HCT116 (cell line): ENCODE measurements around the gene PITPNM1.

Source experiments
- CEBPB ChIP-seq: IDR thresholded peaks from 2 replicates; pipeline ENCODE4 v1.6.1; 2012; ENCODE audit warnings: low read depth
- EZH2 ChIP-seq: fragments of 200-600 bp; sonication (generic); IDR thresholded peaks from 2 replicates; pipeline ENCODE4 v1.6.1; 2017; ENCODE audit warnings: antibody characterized with exemption, mixed run types
- EZH2phosphoT487 ChIP-seq: fragments of 200-600 bp; IDR thresholded peaks from 2 replicates; pipeline ENCODE4 v1.6.1; 2018; ENCODE audit warnings: antibody characterized with exemption, borderline replicate concordance
- FOSL1 ChIP-seq: IDR thresholded peaks from 2 replicates; pipeline ENCODE4 v1.6.1; 2012; ENCODE audit warnings: low read depth
- POLR2A ChIP-seq: IDR thresholded peaks from 2 replicates; pipeline ENCODE4 v1.7.0; 2011; ENCODE audit warnings: borderline replicate concordance; ENCODE audit not compliant: insufficient read depth, insufficient read length; ENCODE audit errors: extremely low read depth
- POLR2AphosphoS5 ChIP-seq: IDR thresholded peaks from 2 replicates; pipeline ENCODE4 v1.6.1; 2011; ENCODE audit warnings: mild to moderate bottlenecking, low read depth, low read length, moderate library complexity
- RAD21 ChIP-seq: IDR thresholded peaks from 2 replicates; pipeline ENCODE4 v1.6.1; 2012; ENCODE audit warnings: low read depth, mild to moderate bottlenecking
- SP1 ChIP-seq: IDR thresholded peaks from 2 replicates; pipeline ENCODE4 v1.6.1; 2012; ENCODE audit warnings: low read depth
- TF ChIP-seq, protein P1 (sequence below), 3 experiments: fragments of 200-600 bp in 1 of 3; sonication (generic) in 1 of 3; IDR thresholded peaks in 2 of 3; conservative IDR thresholded peaks in 1 of 3; 2 replicates each; pipeline ENCODE4 v1.5.1; 2012 to 2017; ENCODE audit warnings: low read depth in 2 of 3, low read length in 2 of 3, antibody characterized with exemption in 1 of 3, borderline replicate concordance in 1 of 3, control low read depth in 1 of 3, mild to moderate bottlenecking in 1 of 3, mixed read lengths in 1 of 3, mixed run types in 1 of 3, moderate library complexity in 1 of 3; ENCODE audit not compliant: insufficient read depth in 1 of 3
- TF ChIP-seq, protein P2 (sequence below): IDR thresholded peaks from 2 replicates; pipeline ENCODE4 v1.6.1; 2012; ENCODE audit warnings: low read depth

DNA sequence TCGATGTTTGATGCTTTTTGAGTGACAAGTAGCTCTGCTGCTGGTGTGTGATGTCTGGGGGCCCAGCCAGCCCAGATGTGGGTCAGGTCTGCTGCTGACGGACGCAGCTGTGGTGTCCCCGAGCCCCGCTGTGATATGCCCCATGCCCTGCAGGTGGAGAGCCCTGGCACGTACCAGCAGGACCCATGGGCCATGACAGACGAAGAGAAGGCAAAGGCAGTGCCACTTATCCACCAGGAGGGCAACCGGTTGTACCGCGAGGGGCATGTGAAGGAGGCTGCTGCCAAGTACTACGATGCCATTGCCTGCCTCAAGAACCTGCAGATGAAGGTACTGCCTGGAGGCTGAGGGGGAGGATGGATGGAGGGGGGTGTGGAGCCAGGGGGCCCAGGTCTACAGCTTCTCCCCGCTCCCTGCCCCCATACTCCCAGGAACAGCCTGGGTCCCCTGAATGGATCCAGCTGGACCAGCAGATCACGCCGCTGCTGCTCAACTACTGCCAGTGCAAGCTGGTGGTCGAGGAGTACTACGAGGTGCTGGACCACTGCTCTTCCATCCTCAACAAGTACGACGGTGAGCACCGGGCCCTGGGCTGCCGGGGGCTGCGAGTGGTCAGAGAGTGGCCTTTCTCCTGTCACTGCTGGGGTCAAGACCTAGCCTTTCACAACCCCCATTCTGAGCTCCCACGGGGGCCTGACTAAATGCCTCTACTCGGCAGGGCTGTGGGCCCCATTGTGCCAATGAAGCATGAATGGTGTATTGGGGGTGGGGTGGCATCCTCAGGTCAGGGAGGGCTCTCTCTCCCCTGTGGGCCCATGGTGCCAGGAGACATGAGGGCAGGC lies 15.1 kb downstream of the PITPNM1 start:
- TF ChIP-seq, protein P1, sequence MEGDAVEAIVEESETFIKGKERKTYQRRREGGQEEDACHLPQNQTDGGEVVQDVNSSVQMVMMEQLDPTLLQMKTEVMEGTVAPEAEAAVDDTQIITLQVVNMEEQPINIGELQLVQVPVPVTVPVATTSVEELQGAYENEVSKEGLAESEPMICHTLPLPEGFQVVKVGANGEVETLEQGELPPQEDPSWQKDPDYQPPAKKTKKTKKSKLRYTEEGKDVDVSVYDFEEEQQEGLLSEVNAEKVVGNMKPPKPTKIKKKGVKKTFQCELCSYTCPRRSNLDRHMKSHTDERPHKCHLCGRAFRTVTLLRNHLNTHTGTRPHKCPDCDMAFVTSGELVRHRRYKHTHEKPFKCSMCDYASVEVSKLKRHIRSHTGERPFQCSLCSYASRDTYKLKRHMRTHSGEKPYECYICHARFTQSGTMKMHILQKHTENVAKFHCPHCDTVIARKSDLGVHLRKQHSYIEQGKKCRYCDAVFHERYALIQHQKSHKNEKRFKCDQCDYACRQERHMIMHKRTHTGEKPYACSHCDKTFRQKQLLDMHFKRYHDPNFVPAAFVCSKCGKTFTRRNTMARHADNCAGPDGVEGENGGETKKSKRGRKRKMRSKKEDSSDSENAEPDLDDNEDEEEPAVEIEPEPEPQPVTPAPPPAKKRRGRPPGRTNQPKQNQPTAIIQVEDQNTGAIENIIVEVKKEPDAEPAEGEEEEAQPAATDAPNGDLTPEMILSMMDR (IDR thresholded peaks at IDR 0.05 in 2 of 3, conservative IDR thresholded peaks at IDR 0.05 in 1 of 3; ENCODE audit: borderline replicate concordance in 1 of 3, insufficient read depth in 1 of 3, low read depth in 2 of 3, low read length in 2 of 3): no peak
- TF ChIP-seq FOSL1: no peak
- TF ChIP-seq EZH2: no peak
- no peak for TF ChIP-seq EZH2phosphoT487
- TF ChIP-seq, protein P2, sequence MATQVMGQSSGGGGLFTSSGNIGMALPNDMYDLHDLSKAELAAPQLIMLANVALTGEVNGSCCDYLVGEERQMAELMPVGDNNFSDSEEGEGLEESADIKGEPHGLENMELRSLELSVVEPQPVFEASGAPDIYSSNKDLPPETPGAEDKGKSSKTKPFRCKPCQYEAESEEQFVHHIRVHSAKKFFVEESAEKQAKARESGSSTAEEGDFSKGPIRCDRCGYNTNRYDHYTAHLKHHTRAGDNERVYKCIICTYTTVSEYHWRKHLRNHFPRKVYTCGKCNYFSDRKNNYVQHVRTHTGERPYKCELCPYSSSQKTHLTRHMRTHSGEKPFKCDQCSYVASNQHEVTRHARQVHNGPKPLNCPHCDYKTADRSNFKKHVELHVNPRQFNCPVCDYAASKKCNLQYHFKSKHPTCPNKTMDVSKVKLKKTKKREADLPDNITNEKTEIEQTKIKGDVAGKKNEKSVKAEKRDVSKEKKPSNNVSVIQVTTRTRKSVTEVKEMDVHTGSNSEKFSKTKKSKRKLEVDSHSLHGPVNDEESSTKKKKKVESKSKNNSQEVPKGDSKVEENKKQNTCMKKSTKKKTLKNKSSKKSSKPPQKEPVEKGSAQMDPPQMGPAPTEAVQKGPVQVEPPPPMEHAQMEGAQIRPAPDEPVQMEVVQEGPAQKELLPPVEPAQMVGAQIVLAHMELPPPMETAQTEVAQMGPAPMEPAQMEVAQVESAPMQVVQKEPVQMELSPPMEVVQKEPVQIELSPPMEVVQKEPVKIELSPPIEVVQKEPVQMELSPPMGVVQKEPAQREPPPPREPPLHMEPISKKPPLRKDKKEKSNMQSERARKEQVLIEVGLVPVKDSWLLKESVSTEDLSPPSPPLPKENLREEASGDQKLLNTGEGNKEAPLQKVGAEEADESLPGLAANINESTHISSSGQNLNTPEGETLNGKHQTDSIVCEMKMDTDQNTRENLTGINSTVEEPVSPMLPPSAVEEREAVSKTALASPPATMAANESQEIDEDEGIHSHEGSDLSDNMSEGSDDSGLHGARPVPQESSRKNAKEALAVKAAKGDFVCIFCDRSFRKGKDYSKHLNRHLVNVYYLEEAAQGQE: no peak
- TF ChIP-seq CEBPB: no peak
- TF ChIP-seq RAD21: no peak
- TF ChIP-seq POLR2A: no peak
- no peak for TF ChIP-seq SP1
- TF ChIP-seq POLR2AphosphoS5: no peak
